Right atrium auricular region (tissue), 2 donors: ENCODE results near the gene ARID5B. TPM values are rescaled to one million over a fixed set of nuclear protein-coding genes. Genes with fewer than 3 reads are reported as not detected.

Source experiments
- DNase-seq: peaks from one replicate; pipeline ENCODE4 v3.0.0-alpha.2; 2019; ENCODE audit warnings: low spot score
- H3K27ac ChIP-seq, 2 donors: fragments of 200-600 bp; sonication (generic); 1 replicate in 1 of 2; 2 replicates in 1 of 2; pipeline ENCODE4 v1.5.1; 2016 to 2019
- H3K27me3 ChIP-seq, 2 donors: fragments of 200-600 bp; sonication (generic); one replicate each; pipeline versions ENCODE4 v1.5.1 to v1.6.0; 2017 to 2019
- H3K36me3 ChIP-seq: fragments of 200-600 bp; sonication (generic); one replicate; pipeline ENCODE4 v1.5.1; 2016
- H3K4me1 ChIP-seq, 2 donors: fragments of 200-600 bp; sonication (generic); one replicate each; pipeline versions ENCODE4 v1.5.1 to v1.6.0; 2017 to 2019
- H3K4me3 ChIP-seq, 2 donors: fragments of 200-600 bp; sonication (generic); 1 replicate in 1 of 2; 2 replicates in 1 of 2; pipeline ENCODE4 v1.5.1; 2017 to 2019; ENCODE audit warnings: mild to moderate bottlenecking in 1 of 2, moderate library complexity in 1 of 2
- H3K9me3 ChIP-seq, 2 donors: fragments of 200-600 bp; sonication (generic); one replicate each; pipeline ENCODE4 v1.5.1; 2019
- CTCF ChIP-seq, 2 donors: fragments of 200-600 bp; sonication (generic); IDR thresholded peaks; one replicate each; pipeline ENCODE4 v1.5.1; 2019; ENCODE audit warnings: antibody characterized with exemption in 2 of 2
- total RNA-seq, 2 donors: library from RNA; depleted of rRNA; stranded (reverse); fragments of >200 nt; gene quantifications; one replicate each; pipeline ENCODE4 v1.1.0, GENCODE V29; 2016

The ARID5B gene
- total RNA-seq, 2 donors from 2014 or later: 37.9 to 53.4 TPM

- Histone ChIP-seq H3K27ac (no peak overlapping the region), H3K9me3 (no peaks in the 10 kb centered on the region), H3K27me3 (no peaks in the 10 kb centered on the region), H3K36me3 (no peaks in the 10 kb centered on the region), H3K4me1 (peaks cover 0 to 23% of the 10 kb centered on the region in 2 donors), H3K4me3 (no peak overlapping the region)
- DNase-seq: no peak
- no peak for TF ChIP-seq CTCF (IDR thresholded peaks at IDR 0.05)
Measured at GRCh38 chr10:61967298-61967697, 65.8 kb downstream of the ARID5B start.

GRCh38 chr10:61970182-61971002 lies 68.9 kb downstream of the ARID5B start:
- TF ChIP-seq CTCF (IDR thresholded peaks at IDR 0.05): no peak
- DNase-seq: no peak
- Histone ChIP-seq H3K27ac (peak overlapping the region; percentile 23 to 31), H3K4me3 (no peak overlapping the region), H3K36me3 (no peaks in the 10 kb centered on the region), H3K9me3 (no peaks in the 10 kb centered on the region), H3K4me1 (peaks cover 0 to 40% of the 10 kb centered on the region in 2 donors), H3K27me3 (no peaks in the 10 kb centered on the region)

DNA sequence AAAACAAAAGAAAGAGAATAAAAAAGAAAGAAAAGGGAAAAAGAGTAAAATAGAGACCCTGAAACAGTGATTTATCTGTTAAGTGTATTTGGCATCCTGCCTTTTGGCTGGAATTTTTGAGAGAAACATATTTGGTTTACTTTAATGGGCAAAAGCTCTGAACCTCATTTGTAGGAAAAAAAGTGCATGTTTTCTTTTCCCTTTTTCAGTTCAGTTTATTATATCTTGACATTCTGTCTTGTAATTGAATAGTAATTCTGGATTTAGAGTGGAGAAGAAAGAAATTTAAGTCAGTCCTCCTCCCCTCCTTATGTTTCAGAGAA lies 69.5 kb downstream of the ARID5B start:
- TF ChIP-seq CTCF (IDR thresholded peaks at IDR 0.05): no peak
- Histone ChIP-seq H3K4me3 (no peak overlapping the region), H3K9me3 (no peaks in the 10 kb centered on the region), H3K36me3 (no peaks in the 10 kb centered on the region), H3K4me1 (peaks cover 0 to 46% of the 10 kb centered on the region in 2 donors), H3K27ac (peak overlapping the region; percentile 23 to 31), H3K27me3 (no peaks in the 10 kb centered on the region)
- no peak for DNase-seq

DNA sequence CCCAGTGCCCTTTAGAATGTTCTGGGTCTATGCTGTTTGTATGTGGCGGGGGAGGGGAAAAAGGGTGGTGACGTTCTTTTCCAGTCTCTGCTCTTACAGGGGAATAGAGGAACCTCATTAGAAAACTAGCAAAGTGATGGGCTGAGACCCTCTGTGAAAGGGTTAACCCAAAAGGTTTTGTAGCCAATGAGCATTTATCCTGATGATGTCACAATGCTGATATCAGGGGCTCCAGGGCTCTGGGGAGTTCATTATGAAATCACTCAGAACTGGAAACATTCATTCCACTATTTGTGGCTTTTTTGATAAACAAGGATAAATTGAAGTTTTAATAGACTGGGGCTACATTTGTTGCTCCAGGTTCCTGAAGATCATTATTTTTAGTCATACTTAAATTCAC lies 71.7 kb downstream of the ARID5B start:
- Histone ChIP-seq H3K9me3 (no peaks in the 10 kb centered on the region), H3K27me3 (no peaks in the 10 kb centered on the region), H3K4me1 (peaks cover 0 to 46% of the 10 kb centered on the region in 2 donors), H3K4me3 (no peak overlapping the region), H3K36me3 (no peaks in the 10 kb centered on the region), H3K27ac (peak overlapping the region; percentile 44 to 51)
- DNase-seq: no peak
- TF ChIP-seq CTCF (IDR thresholded peaks at IDR 0.05): no peak

GRCh38 chr10:61973906-61974305 lies 72.4 kb downstream of the ARID5B start:
- no peak for TF ChIP-seq CTCF (IDR thresholded peaks at IDR 0.05)
- Histone ChIP-seq H3K4me3 (no peak overlapping the region), H3K27me3 (no peaks in the 10 kb centered on the region), H3K4me1 (peaks cover 0 to 46% of the 10 kb centered on the region in 2 donors), H3K36me3 (no peaks in the 10 kb centered on the region), H3K9me3 (no peaks in the 10 kb centered on the region), H3K27ac (peak overlapping the region; percentile 44 to 51)
- DNase-seq: no peak
